HG03064 (cell line): ENCODE data around the gene TRIM66.
A peak's percentile ranks its signal among the peaks of the same experiment; 100 is the strongest.
"Not testable (repeated sequence)": the region's sequence is repeated elsewhere in the genome, so short reads cannot be mapped to it uniquely, and the experiment has no call there.

Experiments
- ATAC-seq: cut with Tn5 transposase; IDR thresholded peaks from one replicate; pipeline ENCODE4 v1.9.1; 2021; ENCODE audit warnings: low read depth; ENCODE audit not compliant: unreplicated experiment

TRIM66 gene

GRCh38 chr11:8691601-8692000 lies 9.1 kb upstream of the TRIM66 start:
- no peak for ATAC-seq

GRCh38 chr11:8690374-8691342 lies 8.2 kb upstream of the TRIM66 start:
- no peak for ATAC-seq

GRCh38 chr11:8689726-8690255 lies 7.3 kb upstream of the TRIM66 start:
- ATAC-seq: no peak

- ATAC-seq: peak; percentile 96
These were observed 6.2 kb upstream of the TRIM66 start for GRCh38 chr11:8688414-8689362.

- no peak for ATAC-seq
These were observed 3.9 kb upstream of the TRIM66 start for GRCh38 chr11:8686325-8686724.

DNA sequence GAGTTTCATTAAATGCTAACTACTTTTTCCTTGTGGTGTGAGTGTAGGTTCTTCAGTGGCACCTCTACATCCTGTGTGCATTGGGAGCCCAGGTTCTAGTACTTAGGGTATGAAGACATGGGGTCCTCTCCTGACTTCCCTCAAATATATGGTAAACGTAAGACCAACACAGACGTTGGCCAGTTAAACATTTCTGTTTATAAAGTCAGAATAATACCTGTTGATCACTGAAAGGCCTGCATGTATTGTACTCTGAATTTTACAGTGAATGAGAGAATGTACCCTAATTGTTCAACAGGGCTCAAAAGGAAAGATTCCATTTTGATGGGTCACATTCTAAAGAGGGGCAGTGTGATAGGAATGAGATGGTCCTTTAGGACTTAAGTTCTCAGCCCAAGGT lies 3.4 kb upstream of the TRIM66 start:
- ATAC-seq: no peak

DNA sequence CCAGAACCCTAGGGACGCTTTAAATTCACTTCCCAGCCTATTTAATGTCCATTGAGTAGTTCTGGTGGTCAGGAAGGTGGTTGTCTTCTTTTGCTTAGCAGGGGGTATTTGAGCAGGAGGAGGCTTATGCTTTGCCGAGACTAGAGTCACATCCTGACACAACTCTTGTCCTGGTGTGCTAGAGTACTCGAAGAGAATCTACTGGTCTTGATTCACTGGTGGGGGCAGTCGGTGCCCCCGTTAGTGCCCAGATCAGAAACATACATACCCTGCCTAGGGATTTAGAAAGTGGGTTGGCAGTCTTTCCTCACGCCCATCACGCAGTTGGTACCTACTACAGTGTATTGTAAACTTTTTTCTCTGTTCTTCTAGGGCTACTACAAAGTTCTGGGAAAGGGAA lies 2.8 kb upstream of the TRIM66 start:
- no peak for ATAC-seq

GRCh38 chr11:8684600-8685290 lies 2.3 kb upstream of the TRIM66 start:
- no peak for ATAC-seq

DNA sequence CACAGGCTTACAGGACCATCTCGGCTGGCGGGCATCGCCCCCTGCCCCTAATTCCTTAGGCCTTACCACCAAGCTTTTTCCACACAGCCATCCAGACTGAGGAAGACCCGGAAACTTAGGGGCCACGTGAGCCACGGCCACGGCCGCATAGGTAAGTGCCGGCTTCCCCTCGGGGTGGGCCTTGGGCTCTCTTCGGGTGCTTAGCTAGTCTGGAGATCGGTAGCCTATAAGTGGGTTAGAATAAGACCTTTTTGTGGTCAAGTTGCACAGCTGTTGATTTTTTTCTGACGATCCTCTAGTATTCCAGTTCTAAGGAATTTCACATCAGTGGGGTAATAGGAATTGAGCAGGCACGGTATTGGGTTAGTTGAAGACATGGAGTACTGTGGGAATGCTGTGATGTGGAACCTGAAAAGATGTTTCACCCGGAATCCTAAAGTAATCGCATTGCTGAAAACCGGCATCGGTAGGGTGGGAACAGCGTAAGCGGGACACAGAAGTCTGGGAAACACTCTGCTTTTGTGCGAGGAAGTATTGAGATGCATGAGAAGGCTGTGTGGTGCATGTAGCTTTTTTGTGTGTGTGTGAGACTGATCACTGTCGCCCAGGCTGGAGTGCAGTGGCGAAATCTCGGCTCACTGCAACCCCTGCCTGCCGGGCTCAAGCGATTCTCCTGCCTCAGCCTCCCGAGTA lies 796 bp upstream of the TRIM66 start:
- ATAC-seq: no peak

DNA sequence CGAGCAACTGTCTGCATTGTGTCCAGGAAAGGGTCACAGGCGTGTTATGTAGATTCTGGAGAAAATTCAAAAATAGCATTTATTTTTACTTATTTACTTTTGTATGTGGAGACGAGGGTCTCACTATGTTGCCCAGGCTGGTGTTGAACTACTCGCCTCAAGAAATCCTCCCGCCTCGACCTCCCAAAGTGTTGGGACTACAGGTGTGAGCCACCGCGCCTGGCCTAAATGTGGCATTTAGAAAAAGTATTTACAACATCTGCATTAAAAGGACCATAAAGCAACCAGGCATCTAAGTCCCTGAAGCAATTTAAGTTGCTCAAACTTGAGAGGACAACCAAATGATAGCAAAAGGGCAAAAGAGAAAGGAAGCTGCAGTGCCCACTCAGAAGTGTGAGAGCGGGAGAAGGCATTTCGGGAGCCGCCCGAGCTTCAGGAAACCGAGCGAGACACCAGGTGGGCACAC lies 595 bp downstream of the TRIM66 start:
- ATAC-seq: no peak

GRCh38 chr11:8679006-8679405 lies 3.5 kb downstream of the TRIM66 start:
- no peak for ATAC-seq

DNA sequence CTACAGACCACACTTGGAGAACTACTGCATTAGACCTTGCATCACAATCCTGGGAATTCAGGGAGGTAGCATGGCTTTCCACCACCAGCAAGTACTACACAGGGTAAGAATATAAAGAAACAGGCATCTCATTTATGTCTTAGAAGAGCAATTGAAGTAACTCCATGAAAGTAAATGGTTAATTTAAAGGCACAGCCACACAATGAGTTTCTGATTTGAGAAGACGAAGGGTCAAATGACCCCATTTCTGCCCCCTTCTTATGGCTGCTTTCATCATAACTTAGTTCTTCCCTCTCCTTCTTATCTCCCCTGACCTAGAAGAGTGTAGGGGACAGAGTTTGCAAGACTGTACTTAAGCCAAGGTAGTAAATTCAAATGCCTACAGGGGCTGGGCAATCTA lies 6.0 kb downstream of the TRIM66 start:
- ATAC-seq: no peak

DNA sequence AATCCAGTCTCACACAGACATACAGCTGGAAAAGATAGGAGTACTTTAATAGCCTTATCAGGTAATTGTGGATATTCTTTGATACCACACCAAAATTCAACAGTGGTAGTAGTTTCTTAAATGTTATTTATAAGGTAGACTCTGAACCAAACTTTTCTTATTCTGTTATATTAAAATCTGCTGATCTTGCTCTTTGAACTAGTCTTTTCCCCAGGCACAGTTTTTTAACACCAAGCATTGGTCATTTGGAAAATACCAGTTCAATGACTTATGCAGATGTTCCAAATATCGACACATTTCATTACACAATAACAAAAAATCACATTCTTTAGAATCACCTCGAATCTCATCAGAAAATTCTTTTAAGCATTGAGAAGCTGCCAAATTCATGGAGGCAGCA lies 7.6 kb downstream of the TRIM66 start:
- ATAC-seq: no peak

GRCh38 chr11:8672346-8672745 lies 10.1 kb downstream of the TRIM66 start:
- ATAC-seq: no peak

DNA sequence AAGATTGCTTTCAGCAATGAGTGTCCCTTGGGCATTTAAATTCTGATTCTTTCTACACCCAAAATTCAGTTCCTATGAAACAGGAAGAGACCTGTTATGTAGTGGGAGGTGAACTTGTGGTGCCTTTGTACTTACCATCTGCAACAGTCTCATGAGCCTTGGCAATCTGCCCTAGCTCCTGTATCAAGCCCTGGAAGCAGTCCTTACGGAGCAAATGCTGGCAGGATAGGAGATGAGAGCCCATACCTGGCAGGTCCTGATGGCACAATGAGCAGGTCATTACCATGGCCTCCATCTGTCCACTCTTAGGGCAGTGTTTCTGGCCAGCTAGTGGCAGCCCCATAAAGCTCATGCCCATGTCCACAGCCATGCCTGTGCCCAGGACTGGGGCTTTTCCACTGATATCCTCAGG lies 10.8 kb downstream of the TRIM66 start:
- ATAC-seq: no peak

GRCh38 chr11:8671193-8671612 lies 11.3 kb downstream of the TRIM66 start:
- no peak for ATAC-seq

GRCh38 chr11:8670081-8670480 lies 12.4 kb downstream of the TRIM66 start:
- not testable (repeated sequence) for ATAC-seq

DNA sequence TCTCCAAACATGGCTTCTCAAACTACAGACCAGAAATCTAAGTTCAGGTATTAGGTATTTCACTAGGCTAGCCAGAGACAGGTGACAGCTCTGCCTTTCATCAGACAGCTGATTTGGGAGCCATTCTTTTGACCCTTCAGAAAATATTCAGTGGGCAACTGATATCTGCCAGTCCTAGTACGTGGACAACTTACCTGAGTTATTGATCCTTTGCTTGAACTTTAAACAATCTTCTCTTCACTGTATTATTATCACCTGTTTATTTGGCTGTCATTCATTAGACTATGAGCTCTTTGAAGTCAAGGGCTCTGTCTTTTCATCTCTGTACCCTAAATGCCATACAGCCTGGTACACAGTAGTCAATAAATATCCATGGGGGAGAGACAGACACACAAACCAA lies 17.2 kb downstream of the TRIM66 start:
- no peak for ATAC-seq

GRCh38 chr11:8661001-8661795 lies 21.3 kb downstream of the TRIM66 start:
- ATAC-seq: no peak
